Activated B cell treated with CpG ODN at 0.5 μM for 24 hours (primary cell): ENCODE data around the gene SCGN. TPM values are rescaled to one million over a fixed set of nuclear protein-coding genes. Genes with fewer than 3 reads are reported as not detected.

Experiments used
- ATAC-seq: fragments of 200-7000 bp; cut with Tn5 transposase; one replicate; pipeline ENCODE4 v1.10.0; 2021; ENCODE audit warnings: low read depth, mild to moderate bottlenecking, moderate library complexity
- CTCF ChIA-PET: fragments of 350-600 bp; sonication (Branson Sonifier 250); formaldehyde crosslinking; loops from one replicate; lab custom pipeline; 2021; ENCODE audit warnings: antibody characterized with exemption; lab: Charles Lee
- POLR2A ChIA-PET: fragments of 350-600 bp; sonication (Branson Sonifier 250); formaldehyde crosslinking; loops from one replicate; lab custom pipeline; 2021; ENCODE audit warnings: antibody characterized with exemption; lab: Charles Lee
- DNase-seq: peaks from one replicate; pipeline ENCODE4 v3.0.0; 2022
- H3K27ac Mint-ChIP-seq: one replicate; pipeline ENCODE4 v1.8.0; 2020; ENCODE audit warnings: mixed read lengths
- H3K27me3 Mint-ChIP-seq: one replicate; pipeline ENCODE4 v1.8.0; 2021; ENCODE audit warnings: mixed read lengths
- H3K36me3 Mint-ChIP-seq: one replicate; pipeline ENCODE4 v1.8.0; 2021; ENCODE audit warnings: low read depth, mixed read lengths
- H3K4me1 Mint-ChIP-seq: one replicate; pipeline ENCODE4 v1.8.0; 2021; ENCODE audit warnings: mixed read lengths
- H3K4me3 Mint-ChIP-seq: one replicate; pipeline ENCODE4 v1.8.0; 2020; ENCODE audit warnings: mild to moderate bottlenecking, mixed read lengths
- H3K9me3 Mint-ChIP-seq: one replicate; pipeline ENCODE4 v1.8.0; 2020; ENCODE audit warnings: mixed read lengths
- intact Hi-C: fragments of 100-400 bp; cut with micrococcal nuclease; formaldehyde crosslinking; loops from one replicate; pipeline ENCODE4 v1.15.1; 2024
- total RNA-seq: library from RNA; stranded (reverse); gene quantifications from 2 replicates; pipeline ENCODE4 v1.2.3, GENCODE V29; 2022
- TF ChIP-seq, protein P1 (sequence below): fragments of 200-600 bp; IDR thresholded peaks from one replicate; pipeline ENCODE4 v1.8.0; 2022; ENCODE audit warnings: antibody characterized with exemption, mild to moderate bottlenecking

SCGN gene, protein sequence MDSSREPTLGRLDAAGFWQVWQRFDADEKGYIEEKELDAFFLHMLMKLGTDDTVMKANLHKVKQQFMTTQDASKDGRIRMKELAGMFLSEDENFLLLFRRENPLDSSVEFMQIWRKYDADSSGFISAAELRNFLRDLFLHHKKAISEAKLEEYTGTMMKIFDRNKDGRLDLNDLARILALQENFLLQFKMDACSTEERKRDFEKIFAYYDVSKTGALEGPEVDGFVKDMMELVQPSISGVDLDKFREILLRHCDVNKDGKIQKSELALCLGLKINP
- total RNA-seq: not detected in 2 replicates

DNA sequence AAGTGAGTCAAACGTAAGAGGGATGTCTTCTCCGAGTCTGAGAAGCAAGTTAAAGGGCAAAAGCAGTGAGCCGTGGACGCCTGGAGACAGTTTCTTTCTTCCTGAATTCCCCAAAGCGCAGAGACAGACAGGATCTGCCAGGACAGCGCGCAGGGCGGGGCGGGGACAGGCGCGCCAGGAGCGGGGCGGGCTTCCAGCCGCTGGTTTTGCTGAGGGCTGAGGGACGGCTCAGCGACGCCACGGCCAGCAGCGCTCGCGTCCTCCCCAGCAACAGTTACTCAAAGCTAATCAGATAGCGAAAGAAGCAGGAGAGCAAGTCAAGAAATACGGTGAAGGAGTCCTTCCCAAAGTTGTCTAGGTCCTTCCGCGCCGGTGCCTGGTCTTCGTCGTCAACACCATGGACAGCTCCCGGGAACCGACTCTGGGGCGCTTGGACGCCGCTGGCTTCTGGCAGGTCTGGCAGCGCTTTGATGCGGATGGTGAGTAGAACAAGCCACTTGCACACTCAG lies at the start of gene SCGN:
TSS of gene SCGN (plus strand) at position 209 of the 509 bp plus-strand sequence. CDS start at position 398, 189 bp downstream.
- Mint-ChIP-seq H3K27me3 (peaks cover 40% of the 10 kb centered on the region), H3K36me3 (no peaks in the 10 kb centered on the region), H3K4me1 (no peaks in the 10 kb centered on the region), H3K4me3 (no peak within 1 kb of the TSS), H3K9me3 (no peaks in the 10 kb centered on the region), H3K27ac (no peak within 1 kb of the TSS)
- POLR2A ChIA-PET: no interaction called here
- DNase-seq (no peak), ATAC-seq (no peak)
- intact Hi-C loops: no loop called here
- CTCF ChIA-PET: no interaction called here
- TF ChIP-seq, protein P1, sequence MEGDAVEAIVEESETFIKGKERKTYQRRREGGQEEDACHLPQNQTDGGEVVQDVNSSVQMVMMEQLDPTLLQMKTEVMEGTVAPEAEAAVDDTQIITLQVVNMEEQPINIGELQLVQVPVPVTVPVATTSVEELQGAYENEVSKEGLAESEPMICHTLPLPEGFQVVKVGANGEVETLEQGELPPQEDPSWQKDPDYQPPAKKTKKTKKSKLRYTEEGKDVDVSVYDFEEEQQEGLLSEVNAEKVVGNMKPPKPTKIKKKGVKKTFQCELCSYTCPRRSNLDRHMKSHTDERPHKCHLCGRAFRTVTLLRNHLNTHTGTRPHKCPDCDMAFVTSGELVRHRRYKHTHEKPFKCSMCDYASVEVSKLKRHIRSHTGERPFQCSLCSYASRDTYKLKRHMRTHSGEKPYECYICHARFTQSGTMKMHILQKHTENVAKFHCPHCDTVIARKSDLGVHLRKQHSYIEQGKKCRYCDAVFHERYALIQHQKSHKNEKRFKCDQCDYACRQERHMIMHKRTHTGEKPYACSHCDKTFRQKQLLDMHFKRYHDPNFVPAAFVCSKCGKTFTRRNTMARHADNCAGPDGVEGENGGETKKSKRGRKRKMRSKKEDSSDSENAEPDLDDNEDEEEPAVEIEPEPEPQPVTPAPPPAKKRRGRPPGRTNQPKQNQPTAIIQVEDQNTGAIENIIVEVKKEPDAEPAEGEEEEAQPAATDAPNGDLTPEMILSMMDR: no peak

DNA sequence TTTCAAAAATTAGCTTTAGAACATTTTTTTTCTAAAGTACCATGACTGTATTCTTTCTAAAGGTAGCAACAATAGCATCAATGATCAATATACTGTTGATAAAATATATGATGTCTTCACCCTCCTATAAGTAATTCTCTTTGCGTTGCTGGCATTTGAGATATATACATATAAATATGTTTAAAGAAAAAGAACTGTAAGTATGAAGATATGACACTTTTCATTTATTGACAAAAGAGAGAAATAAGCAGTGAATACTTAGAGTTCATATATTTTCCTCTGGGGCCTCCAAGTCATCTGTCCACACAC lies 49.4 kb upstream of the SCGN start:
- Mint-ChIP-seq H3K27ac (no peak overlapping the region), H3K27me3 (no peaks in the 10 kb centered on the region), H3K4me1 (no peaks in the 10 kb centered on the region), H3K36me3 (peaks cover 6% of the 10 kb centered on the region), H3K9me3 (no peaks in the 10 kb centered on the region), H3K4me3 (no peak overlapping the region)
- ATAC-seq (no peak), DNase-seq (no peak)
- ChIA-PET CTCF (interaction anchor here (1.2 to 4.9 kb wide), 4 partner anchors 10 to 384 kb away, joined by 3 to 26 read pairs (median 9); no protein-coding TSS in a partner anchor), POLR2A (no interaction called here)
- TF ChIP-seq, protein P1: no peak
- intact Hi-C loops: loop anchor here (1.0 to 5.0 kb wide), 4 partner anchors 45 to 379 kb away; no protein-coding TSS in a partner anchor

DNA sequence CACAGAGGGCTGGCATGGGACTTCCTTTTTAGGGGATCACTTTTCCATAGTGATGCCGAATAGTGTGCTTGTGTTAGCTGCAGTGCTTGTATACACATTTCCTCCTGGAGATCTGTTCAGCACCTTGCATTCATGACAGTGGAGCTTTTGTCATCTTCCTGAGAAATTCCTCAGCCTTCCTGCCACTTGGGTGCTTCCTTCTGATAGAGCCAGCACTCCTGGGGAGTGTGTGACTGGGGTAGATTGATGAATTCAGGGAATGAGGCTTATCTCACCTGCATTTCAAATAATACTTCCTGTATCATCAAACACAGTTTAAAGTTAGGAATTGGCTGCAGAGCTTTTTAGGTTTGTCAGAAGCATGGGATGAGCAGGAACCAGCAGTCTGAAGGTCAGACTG lies 48.8 kb upstream of the SCGN start:
- H3K9me3 Mint-ChIP-seq: no peaks in the 10 kb centered on the region
- no peaks in the 10 kb centered on the region for H3K27me3 Mint-ChIP-seq
- intact Hi-C loops: loop anchor here (2.0 to 5.0 kb wide), 2 partner anchors 46 to 112 kb away; no protein-coding TSS in a partner anchor
- CTCF ChIA-PET: interaction anchor here (1.3 to 4.9 kb wide), 3 partner anchors 9 to 380 kb away, joined by 3 to 26 read pairs (median 15); no protein-coding TSS in a partner anchor
- peaks cover 8% of the 10 kb centered on the region for H3K36me3 Mint-ChIP-seq
- ATAC-seq (no peak), DNase-seq (no peak)
- H3K4me3 Mint-ChIP-seq: no peak overlapping the region
- no peaks in the 10 kb centered on the region for H3K4me1 Mint-ChIP-seq
- POLR2A ChIA-PET: no interaction called here
- TF ChIP-seq, protein P1: no peak
- no peak overlapping the region for H3K27ac Mint-ChIP-seq

DNA sequence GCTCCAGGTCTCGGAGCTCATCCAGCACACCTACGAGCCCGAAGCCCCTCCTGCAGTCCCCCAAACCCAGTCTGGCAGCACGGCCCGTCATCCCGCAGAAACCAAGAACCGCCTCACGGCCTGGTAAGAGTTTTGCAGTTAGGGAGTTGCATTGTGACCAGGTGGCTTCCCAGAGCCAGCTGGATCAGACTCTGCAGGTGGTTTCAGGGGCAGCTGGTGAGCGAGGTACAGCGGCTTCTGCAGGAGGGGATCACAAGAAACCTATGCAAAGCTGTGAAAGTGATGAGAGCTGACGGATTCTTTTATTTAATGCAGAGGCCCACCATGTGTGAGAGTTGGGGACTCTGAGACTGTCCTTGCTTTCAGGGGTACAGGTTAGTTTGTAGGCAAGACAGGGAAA lies 45.9 kb upstream of the SCGN start:
- Mint-ChIP-seq H3K27me3 (no peaks in the 10 kb centered on the region), H3K36me3 (peaks cover 5% of the 10 kb centered on the region), H3K4me3 (no peak overlapping the region), H3K27ac (no peak overlapping the region), H3K4me1 (no peaks in the 10 kb centered on the region), H3K9me3 (no peaks in the 10 kb centered on the region)
- ATAC-seq (no peak), DNase-seq (no peak)
- ChIA-PET CTCF (interaction anchor here (1.0 kb wide), 1 partner anchor 10 kb away, joined by 3 read pairs; no protein-coding TSS in a partner anchor), POLR2A (no interaction called here)
- intact Hi-C loops: no loop called here
- TF ChIP-seq, protein P1: no peak

DNA sequence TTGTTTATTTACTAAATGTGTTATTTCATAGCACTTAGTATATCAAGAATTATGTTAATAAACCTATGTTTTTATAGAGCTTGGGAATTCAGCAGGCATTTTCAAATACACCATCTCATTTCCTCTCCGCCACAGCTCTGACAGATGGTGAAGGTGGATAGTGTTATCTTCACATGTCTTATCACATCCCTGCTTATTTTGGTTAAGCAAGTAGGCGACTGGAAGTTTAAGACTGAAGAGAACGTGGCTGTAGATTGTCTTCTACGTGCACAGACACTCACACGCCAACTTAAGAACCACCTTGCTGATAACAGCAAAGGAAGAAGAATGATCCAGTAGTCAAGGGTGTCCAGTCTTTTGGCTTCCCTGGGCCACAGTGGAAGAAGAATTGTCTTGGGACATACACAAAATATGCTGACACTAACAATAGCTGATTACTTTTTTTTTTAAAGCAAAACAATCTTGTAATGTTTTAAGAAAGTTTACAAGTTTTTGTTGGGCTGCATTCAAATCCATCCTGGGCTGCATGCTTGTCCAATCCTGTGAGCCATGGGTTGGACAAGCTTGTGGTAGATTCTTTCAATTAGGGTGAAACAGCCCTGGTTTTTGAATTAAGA lies 43.3 kb upstream of the SCGN start:
- no peak for DNase-seq
- ChIA-PET POLR2A (no interaction called here), CTCF (interaction anchor here (1.2 to 1.6 kb wide), 2 partner anchors 9 to 385 kb away, joined by 4 to 7 read pairs; no protein-coding TSS in a partner anchor)
- H3K36me3 Mint-ChIP-seq: peaks cover 17% of the 10 kb centered on the region
- TF ChIP-seq, protein P1: no peak
- H3K4me1 Mint-ChIP-seq: peaks cover 6% of the 10 kb centered on the region
- H3K4me3 Mint-ChIP-seq: no peak overlapping the region
- intact Hi-C loops: no loop called here
- H3K9me3 Mint-ChIP-seq: no peaks in the 10 kb centered on the region
- H3K27me3 Mint-ChIP-seq: no peaks in the 10 kb centered on the region
- H3K27ac Mint-ChIP-seq: no peak overlapping the region
- ATAC-seq: no peak
